ENCODE data around the gene NEURL1B.

DNA sequence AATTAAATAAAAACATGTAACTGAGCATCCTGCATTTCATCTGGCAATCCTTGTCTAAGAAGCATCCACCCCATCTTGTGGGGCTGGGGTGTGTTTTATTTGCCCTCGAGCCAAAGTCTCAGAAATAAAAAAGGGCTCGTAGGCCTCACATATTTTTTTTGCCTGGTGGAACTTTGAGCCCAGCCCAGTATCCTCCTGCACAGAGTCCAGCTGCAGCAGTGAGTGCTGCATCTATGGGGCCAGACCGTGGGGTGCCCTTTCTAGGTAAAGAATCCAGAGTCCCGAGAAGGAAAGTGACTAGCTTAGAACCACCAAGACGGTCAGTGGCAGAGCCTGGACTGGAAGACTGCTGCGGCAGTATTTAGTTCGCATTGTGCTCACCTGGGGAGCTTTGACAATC is 33.1 kb downstream of the NEURL1B start:
- TF ChIP-seq TAF1 (IDR thresholded peaks at IDR 0.05; ENCODE audit: low read depth) (no peak), POLR2AphosphoS5 (IDR thresholded peaks at IDR 0.05) (no peak)
- TF ChIP-seq, protein P1, sequence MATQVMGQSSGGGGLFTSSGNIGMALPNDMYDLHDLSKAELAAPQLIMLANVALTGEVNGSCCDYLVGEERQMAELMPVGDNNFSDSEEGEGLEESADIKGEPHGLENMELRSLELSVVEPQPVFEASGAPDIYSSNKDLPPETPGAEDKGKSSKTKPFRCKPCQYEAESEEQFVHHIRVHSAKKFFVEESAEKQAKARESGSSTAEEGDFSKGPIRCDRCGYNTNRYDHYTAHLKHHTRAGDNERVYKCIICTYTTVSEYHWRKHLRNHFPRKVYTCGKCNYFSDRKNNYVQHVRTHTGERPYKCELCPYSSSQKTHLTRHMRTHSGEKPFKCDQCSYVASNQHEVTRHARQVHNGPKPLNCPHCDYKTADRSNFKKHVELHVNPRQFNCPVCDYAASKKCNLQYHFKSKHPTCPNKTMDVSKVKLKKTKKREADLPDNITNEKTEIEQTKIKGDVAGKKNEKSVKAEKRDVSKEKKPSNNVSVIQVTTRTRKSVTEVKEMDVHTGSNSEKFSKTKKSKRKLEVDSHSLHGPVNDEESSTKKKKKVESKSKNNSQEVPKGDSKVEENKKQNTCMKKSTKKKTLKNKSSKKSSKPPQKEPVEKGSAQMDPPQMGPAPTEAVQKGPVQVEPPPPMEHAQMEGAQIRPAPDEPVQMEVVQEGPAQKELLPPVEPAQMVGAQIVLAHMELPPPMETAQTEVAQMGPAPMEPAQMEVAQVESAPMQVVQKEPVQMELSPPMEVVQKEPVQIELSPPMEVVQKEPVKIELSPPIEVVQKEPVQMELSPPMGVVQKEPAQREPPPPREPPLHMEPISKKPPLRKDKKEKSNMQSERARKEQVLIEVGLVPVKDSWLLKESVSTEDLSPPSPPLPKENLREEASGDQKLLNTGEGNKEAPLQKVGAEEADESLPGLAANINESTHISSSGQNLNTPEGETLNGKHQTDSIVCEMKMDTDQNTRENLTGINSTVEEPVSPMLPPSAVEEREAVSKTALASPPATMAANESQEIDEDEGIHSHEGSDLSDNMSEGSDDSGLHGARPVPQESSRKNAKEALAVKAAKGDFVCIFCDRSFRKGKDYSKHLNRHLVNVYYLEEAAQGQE (IDR thresholded peaks at IDR 0.05; ENCODE audit: borderline replicate concordance) = no peak
- TF ChIP-seq, protein P2, sequence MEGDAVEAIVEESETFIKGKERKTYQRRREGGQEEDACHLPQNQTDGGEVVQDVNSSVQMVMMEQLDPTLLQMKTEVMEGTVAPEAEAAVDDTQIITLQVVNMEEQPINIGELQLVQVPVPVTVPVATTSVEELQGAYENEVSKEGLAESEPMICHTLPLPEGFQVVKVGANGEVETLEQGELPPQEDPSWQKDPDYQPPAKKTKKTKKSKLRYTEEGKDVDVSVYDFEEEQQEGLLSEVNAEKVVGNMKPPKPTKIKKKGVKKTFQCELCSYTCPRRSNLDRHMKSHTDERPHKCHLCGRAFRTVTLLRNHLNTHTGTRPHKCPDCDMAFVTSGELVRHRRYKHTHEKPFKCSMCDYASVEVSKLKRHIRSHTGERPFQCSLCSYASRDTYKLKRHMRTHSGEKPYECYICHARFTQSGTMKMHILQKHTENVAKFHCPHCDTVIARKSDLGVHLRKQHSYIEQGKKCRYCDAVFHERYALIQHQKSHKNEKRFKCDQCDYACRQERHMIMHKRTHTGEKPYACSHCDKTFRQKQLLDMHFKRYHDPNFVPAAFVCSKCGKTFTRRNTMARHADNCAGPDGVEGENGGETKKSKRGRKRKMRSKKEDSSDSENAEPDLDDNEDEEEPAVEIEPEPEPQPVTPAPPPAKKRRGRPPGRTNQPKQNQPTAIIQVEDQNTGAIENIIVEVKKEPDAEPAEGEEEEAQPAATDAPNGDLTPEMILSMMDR (IDR thresholded peaks at IDR 0.05; ENCODE audit: poor library complexity, severe bottlenecking) = no peak
